Neuronal stem cell (in vitro differentiated cells): ENCODE measurements around the gene SEPTIN5.
A peak's percentile ranks its signal among the peaks of the same experiment; 100 is the strongest.

Experiments used
- DNase-seq: peaks from one replicate; pipeline ENCODE4 v3.0.0-alpha.2; 2013; ENCODE audit warnings: low spot score
- H2AFZ ChIP-seq: one replicate; pipeline ENCODE4 v1.6.1; 2013; ENCODE audit warnings: mild to moderate bottlenecking, low read length, inconsistent platforms
- H2AK5ac ChIP-seq: 2 replicates; pipeline ENCODE4 v1.6.1; 2013; ENCODE audit warnings: low read depth, mild to moderate bottlenecking, inconsistent platforms, low read length, moderate library complexity, mixed read lengths
- H2BK120ac ChIP-seq: 2 replicates; pipeline ENCODE4 v1.6.1; 2013; ENCODE audit warnings: low read depth, mild to moderate bottlenecking, inconsistent platforms, low read length, moderate library complexity, mixed read lengths
- H2BK12ac ChIP-seq: one replicate; pipeline ENCODE4 v1.6.1; 2013; ENCODE audit warnings: low read length, inconsistent platforms
- H2BK15ac ChIP-seq: 2 replicates; pipeline ENCODE4 v1.6.1; 2013; ENCODE audit warnings: mild to moderate bottlenecking, low read length, inconsistent platforms, mixed read lengths
- H2BK5ac ChIP-seq: one replicate; pipeline ENCODE4 v1.6.1; 2013; ENCODE audit warnings: inconsistent platforms, mild to moderate bottlenecking, low read length, moderate library complexity
- H3K14ac ChIP-seq: one replicate; pipeline ENCODE4 v1.6.1; 2013; ENCODE audit warnings: low read length, inconsistent platforms
- H3K18ac ChIP-seq: 2 replicates; pipeline ENCODE4 v1.6.1; 2013; ENCODE audit warnings: low read length, inconsistent platforms
- H3K23ac ChIP-seq: 2 replicates; pipeline ENCODE4 v1.6.1; 2013; ENCODE audit warnings: low read depth, mild to moderate bottlenecking, mixed read lengths, low read length, inconsistent platforms; ENCODE audit not compliant: poor library complexity
- H3K27ac ChIP-seq: replicated peaks from 3 replicates; pipeline ENCODE4 v1.5.1; 2013; ENCODE audit warnings: low read length, inconsistent platforms
- H3K27me3 ChIP-seq, 3 experiments: 2 replicates each; pipeline ENCODE4 v1.6.1; 2013; ENCODE audit warnings: low read length in 3 of 3, mild to moderate bottlenecking in 2 of 3, inconsistent platforms in 1 of 3, low read depth in 1 of 3, mixed read lengths in 1 of 3, moderate library complexity in 1 of 3; ENCODE audit not compliant: control insufficient read depth in 3 of 3, insufficient read depth in 3 of 3
- H3K36me3 ChIP-seq, 2 donors: replicated peaks in 1 of 2; 2 replicates each; pipeline ENCODE4 v1.6.1; 2013; ENCODE audit warnings: low read length in 2 of 2; ENCODE audit not compliant: control insufficient read depth in 2 of 2, insufficient read depth in 2 of 2
- H3K4ac ChIP-seq: 2 replicates; pipeline ENCODE4 v1.6.1; 2013; ENCODE audit warnings: inconsistent platforms, mild to moderate bottlenecking, low read length, moderate library complexity
- H3K4me1 ChIP-seq, 2 donors: 1 replicate in 1 of 2; 2 replicates in 1 of 2; pipeline ENCODE4 v1.6.1; 2013; ENCODE audit warnings: low read length in 2 of 2, low read depth in 1 of 2; ENCODE audit not compliant: control insufficient read depth in 2 of 2, insufficient read depth in 1 of 2
- H3K4me2 ChIP-seq: one replicate; pipeline ENCODE4 v1.6.1; 2013; ENCODE audit warnings: mild to moderate bottlenecking, low read length, inconsistent platforms; ENCODE audit not compliant: insufficient read depth, poor library complexity, severe bottlenecking
- H3K4me3 ChIP-seq, 2 donors: 2 replicates each; pipeline ENCODE4 v1.5.1; 2013; ENCODE audit warnings: low read length in 2 of 2, mild to moderate bottlenecking in 2 of 2, inconsistent platforms in 1 of 2, moderate library complexity in 1 of 2
- H3K79me1 ChIP-seq: one replicate; pipeline ENCODE4 v1.6.1; 2013; ENCODE audit warnings: low read depth, mild to moderate bottlenecking, inconsistent platforms, low read length, moderate library complexity
- H3K9ac ChIP-seq: one replicate; pipeline ENCODE4 v1.6.1; 2013; ENCODE audit warnings: mild to moderate bottlenecking, low read depth, low read length, inconsistent platforms; ENCODE audit not compliant: poor library complexity
- H3K9me3 ChIP-seq, 2 donors: replicated peaks in 1 of 2; 2 replicates each; pipeline versions ENCODE3 to v1.6.1; 2013; ENCODE audit warnings: low read length in 2 of 2, mild to moderate bottlenecking in 2 of 2, inconsistent platforms in 1 of 2, low read depth in 1 of 2, mixed read lengths in 1 of 2, moderate library complexity in 1 of 2; ENCODE audit not compliant: control insufficient read depth in 2 of 2, insufficient read depth in 1 of 2
- H4K8ac ChIP-seq: one replicate; pipeline ENCODE4 v1.6.1; 2013; ENCODE audit warnings: low read depth, mild to moderate bottlenecking, inconsistent platforms, low read length, moderate library complexity
- H4K91ac ChIP-seq: one replicate; pipeline ENCODE4 v1.6.1; 2013; ENCODE audit warnings: low read length, low read depth, mild to moderate bottlenecking, inconsistent platforms; ENCODE audit not compliant: poor library complexity
- WGBS, 2 donors: extraction: QIAGEN DNeasy Blood & Tissue Kit; methylation state at CpG; one replicate each; pipeline ENCODE4 v1.1.7; 2013; ENCODE audit warnings: missing lambda C conversion rate in 2 of 2, mixed read lengths in 1 of 2; ENCODE audit not compliant: insufficient read length in 2 of 2, insufficient replicate concordance in 1 of 2; ENCODE audit errors: extremely low coverage in 2 of 2; 5-methylcytosine and 5-hydroxymethylcytosine counted together

SEPTIN5 gene

GRCh38 chr22:19763458-19764298, 49.4 kb downstream of the SEPTIN5 start:
- DNase-seq = no peak
- Histone ChIP-seq H3K4ac (no peak overlapping the region), H3K4me2 (no peak overlapping the region), H3K23ac (peak overlapping the region; percentile 94), H2BK12ac (no peak overlapping the region), H3K27me3 (peaks cover 87 to 96% (median 93%) of the 10 kb centered on the region in 3 experiments), H3K9me3 (peaks cover 9 to 14% of the 10 kb centered on the region in 2 donors), H3K18ac (peak overlapping the region; percentile 94), H2BK15ac (peak overlapping the region; percentile 89), H2BK120ac (no peak overlapping the region), H3K4me3 (peak overlapping the region in 1 of 2 donors; percentile 59), H2AK5ac (peak overlapping the region; percentile 97), H2AFZ (no peak overlapping the region), H3K4me1 (peaks cover 14 to 16% of the 10 kb centered on the region in 2 donors), H2BK5ac (peak overlapping the region; percentile 75), H3K36me3 (no peaks in the 10 kb centered on the region), H4K91ac (no peak overlapping the region), H3K79me1 (no peaks in the 10 kb centered on the region), H3K9ac (peak overlapping the region; percentile 84), H3K27ac (no peak overlapping the region), H3K14ac (peak overlapping the region; percentile 56), H4K8ac (no peak overlapping the region)
- no CpG with 5 or more reads among the region's 39 CpGs for WGBS, 2 donors

- DNase-seq = no peak
Measured at GRCh38 chr22:19764299-19764593, 49.9 kb downstream of the SEPTIN5 start.

GRCh38 chr22:19764636-19765476, 50.6 kb downstream of the SEPTIN5 start:
- Histone ChIP-seq H2BK15ac (no peak overlapping the region), H2BK120ac (no peak overlapping the region), H3K18ac (peak overlapping the region; percentile 11), H3K9ac (no peak overlapping the region), H3K4me1 (peaks cover 13 to 17% of the 10 kb centered on the region in 2 donors), H3K14ac (no peak overlapping the region), H2BK12ac (no peak overlapping the region), H3K79me1 (no peaks in the 10 kb centered on the region), H2AK5ac (peak overlapping the region; percentile 97), H3K27me3 (peaks cover 77 to 96% (median 93%) of the 10 kb centered on the region in 3 experiments), H3K36me3 (no peaks in the 10 kb centered on the region), H3K4me3 (no peak overlapping the region), H3K23ac (peak overlapping the region; percentile 91), H4K8ac (no peak overlapping the region), H3K4ac (no peak overlapping the region), H3K27ac (no peak overlapping the region), H2BK5ac (no peak overlapping the region), H2AFZ (no peak overlapping the region), H4K91ac (no peak overlapping the region), H3K9me3 (peaks cover 9 to 16% of the 10 kb centered on the region in 2 donors), H3K4me2 (no peak overlapping the region)
- WGBS, 2 donors = no CpG with 5 or more reads among the region's 25 CpGs
- no peak for DNase-seq

More at GRCh38 chr22:19764299-19764593, 49.9 kb downstream of the SEPTIN5 start:
- peaks cover 83 to 96% (median 93%) of the 10 kb centered on the region in 3 experiments for H3K27me3 ChIP-seq
- H4K8ac ChIP-seq = no peak overlapping the region
- no peak overlapping the region for H2BK12ac ChIP-seq
- H3K4me3 ChIP-seq = no peak overlapping the region
- H3K9me3 ChIP-seq = peaks cover 9 to 14% of the 10 kb centered on the region in 2 donors
- peak overlapping the region; percentile 81 for H2BK15ac ChIP-seq
- no peak overlapping the region for H2BK120ac ChIP-seq
- peak overlapping the region; percentile 75 for H2BK5ac ChIP-seq
- no peak overlapping the region for H3K14ac ChIP-seq
- H2AFZ ChIP-seq = no peak overlapping the region
- peak overlapping the region; percentile 91 for H3K23ac ChIP-seq
- peak overlapping the region; percentile 84 for H3K9ac ChIP-seq
- H3K18ac ChIP-seq = peak overlapping the region; percentile 94
- peak overlapping the region; percentile 97 for H2AK5ac ChIP-seq
- H3K4me2 ChIP-seq = no peak overlapping the region
- no peak overlapping the region for H4K91ac ChIP-seq
- H3K4ac ChIP-seq = no peak overlapping the region
- no peak overlapping the region for H3K27ac ChIP-seq
- no CpG with 5 or more reads among the region's 17 CpGs for WGBS, 2 donors
- H3K79me1 ChIP-seq = no peaks in the 10 kb centered on the region
- H3K4me1 ChIP-seq = peaks cover 13 to 17% of the 10 kb centered on the region in 2 donors
- H3K36me3 ChIP-seq = no peaks in the 10 kb centered on the region
